K562 (cell line): ENCODE data around the gene CCNY.

ENCODE experiments used
- ATF6 ChIP-seq: sonication (generic); formaldehyde crosslinking; IDR thresholded peaks from 2 replicates; pipeline ENCODE4 v1.4.0; 2020; ENCODE audit warnings: mild to moderate bottlenecking, missing genetic modification reagents
- ELF4 ChIP-seq: fragments of 450-650 bp; formaldehyde crosslinking; IDR thresholded peaks from 2 replicates; pipeline ENCODE4 v1.4.0; 2022; ENCODE audit warnings: missing genetic modification characterization
- FOXA1 ChIP-seq: fragments of 450-650 bp; IDR thresholded peaks from 2 replicates; pipeline ENCODE4 v1.6.1; 2016; ENCODE audit warnings: mild to moderate bottlenecking, borderline replicate concordance
- GATA2 ChIP-seq: sonication (generic); formaldehyde crosslinking; IDR thresholded peaks from 2 replicates; pipeline ENCODE4 v1.4.0; 2020; ENCODE audit warnings: mild to moderate bottlenecking, missing genetic modification reagents
- NFXL1 ChIP-seq: fragments of 450-650 bp; formaldehyde crosslinking; IDR thresholded peaks from 2 replicates; pipeline ENCODE4 v1.4.0; 2021; ENCODE audit warnings: mild to moderate bottlenecking
- SNAPC5 ChIP-seq: fragments of 250-450 bp; sonication (Bioruptor Pico); IDR thresholded peaks from 2 replicates; pipeline ENCODE4 v1.8.0; 2021; ENCODE audit warnings: moderate library complexity, mild to moderate bottlenecking, inconsistent platforms
- TAF1 ChIP-seq: IDR thresholded peaks from 2 replicates; pipeline ENCODE4 v1.6.1; 2011; ENCODE audit warnings: mild to moderate bottlenecking, low read length, moderate library complexity; ENCODE audit not compliant: insufficient read depth, control insufficient read depth, severe bottlenecking; ENCODE audit errors: extremely low read depth
- ZNF3 ChIP-seq: fragments of 250-450 bp; sonication (Bioruptor Pico); IDR thresholded peaks from 2 replicates; pipeline ENCODE4 v1.5.0; 2021; ENCODE audit warnings: mild to moderate bottlenecking, moderate library complexity

DNA sequence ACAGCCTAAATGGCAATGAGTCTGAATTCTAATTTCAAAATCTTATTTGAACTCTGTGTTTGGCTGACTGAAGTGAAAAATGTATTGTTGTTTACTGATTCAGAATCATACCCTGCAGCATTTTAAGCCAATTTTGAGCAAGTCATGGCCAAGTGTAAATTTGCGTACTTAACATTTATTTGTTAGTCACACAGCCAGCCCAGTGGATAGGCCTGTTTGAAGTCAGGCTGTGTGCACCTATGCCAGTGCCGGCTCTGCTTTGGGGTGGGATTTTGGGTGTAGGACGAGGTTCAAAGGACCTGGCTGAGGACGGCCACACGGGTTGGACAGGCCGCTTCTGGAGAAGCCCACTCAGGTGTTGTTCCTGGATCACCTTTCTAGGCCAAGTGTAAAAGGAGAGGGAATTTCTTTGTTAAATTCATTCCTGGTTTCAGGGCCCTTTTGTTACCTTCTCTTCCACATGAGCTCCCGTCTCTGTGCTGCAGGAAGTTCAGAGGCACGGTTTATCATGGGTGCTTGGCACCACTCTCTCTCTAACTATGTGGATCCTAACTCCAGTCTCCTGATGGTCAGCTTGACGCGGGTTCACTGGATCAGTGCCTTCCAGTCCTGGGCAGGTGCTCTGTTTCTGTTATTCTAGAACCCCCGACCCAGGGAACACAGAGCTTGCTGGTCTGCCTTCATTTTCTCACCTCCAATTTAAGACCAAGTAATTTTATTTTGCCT, 84.7 kb downstream of the CCNY start:
- no peak for TF ChIP-seq GATA2 (CRISPR knock-in tag)
- TF ChIP-seq ELF4 (CRISPR knock-in tag): no peak
- TF ChIP-seq ZNF3: no peak
- no peak for TF ChIP-seq SNAPC5 (CRISPR knock-in tag)
- TF ChIP-seq NFXL1 (CRISPR knock-in tag): no peak
- TF ChIP-seq TAF1: no peak
- TF ChIP-seq FOXA1: no peak
- TF ChIP-seq ATF6 (CRISPR knock-in tag): no peak
